ENCODE results near the gene ZSWIM8. TPM values are rescaled to one million over a fixed set of nuclear protein-coding genes. Genes with fewer than 3 reads are reported as not detected.

ZSWIM8 gene
- 42.9 and 83.2 TPM in 2 replicates for total RNA-seq

DNA sequence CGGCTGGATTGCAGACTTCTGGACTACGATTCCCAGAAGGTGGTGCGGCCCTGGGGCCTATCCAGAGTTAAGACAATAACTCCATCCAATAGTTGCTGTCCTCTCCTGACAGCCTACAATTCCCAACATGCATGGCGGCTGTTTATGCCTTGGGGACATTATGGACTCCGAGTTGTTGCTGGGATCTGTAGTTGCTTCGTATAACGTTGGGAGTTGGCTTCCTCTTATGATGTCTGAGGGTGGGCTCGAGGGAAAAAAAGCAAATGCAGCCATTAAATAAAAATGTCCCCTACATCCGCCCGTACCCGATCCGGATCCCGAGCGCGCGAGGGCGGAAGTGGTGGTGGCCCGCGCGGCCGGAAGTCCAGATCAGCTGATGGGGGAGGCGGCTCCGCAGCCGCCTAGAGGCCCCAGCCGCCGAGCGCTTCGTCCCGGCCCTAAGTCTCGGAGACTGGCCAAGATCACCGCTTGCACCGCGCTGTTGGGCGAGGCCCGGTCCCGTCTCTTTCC is at the start of gene ZSWIM8:
Gene ZSWIM8 (plus strand): TSS at position 396 of the 510 bp plus-strand sequence. CDS start 273 bp downstream, outside the sequence.

DNA sequence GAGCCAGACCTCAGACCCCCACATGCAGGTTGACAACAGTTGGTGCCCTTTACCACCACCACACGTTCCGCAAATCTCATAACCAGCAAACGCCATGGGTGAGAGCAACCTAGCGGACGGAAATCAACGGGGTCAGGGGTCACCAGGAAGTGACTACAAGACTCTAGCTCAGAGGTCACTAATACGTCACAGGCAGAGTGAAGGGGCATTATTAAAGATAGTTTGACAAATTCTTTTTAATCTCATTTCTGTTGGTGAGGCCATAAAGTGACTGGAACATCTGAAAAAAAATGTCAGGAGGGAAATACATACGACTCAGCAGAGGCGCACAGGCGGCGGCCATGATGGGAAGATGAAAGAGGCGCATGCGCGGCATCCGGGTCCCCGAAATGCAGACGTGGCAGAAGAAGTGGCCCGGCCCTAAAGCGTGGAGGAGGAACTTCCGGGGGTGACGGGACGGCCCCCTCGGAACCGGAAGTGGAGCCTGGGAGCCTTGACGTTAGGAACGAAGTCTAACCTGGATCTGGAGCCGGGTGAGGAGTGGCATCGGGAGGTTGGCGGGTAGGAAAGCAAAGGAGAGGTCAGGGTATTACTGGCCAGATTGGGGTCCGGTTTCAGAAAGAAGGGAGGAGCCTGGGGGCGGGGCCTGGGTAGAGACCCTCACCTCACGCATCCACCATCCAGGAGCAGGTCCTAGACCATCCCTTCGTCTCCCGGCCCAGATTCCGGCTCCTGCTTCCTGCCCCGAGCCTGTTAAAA is 41.3 kb upstream of the ZSWIM8 start, which contains the start of gene SEC24C:
Gene SEC24C (plus strand): TSS at position 468 of the 759 bp plus-strand sequence. CDS start 2,461 bp downstream, outside the sequence.

GRCh38 chr10:73781879-73782748 is 3.3 kb upstream of the ZSWIM8 start, which contains the start of gene CHCHD1:
Gene CHCHD1, plus strand, starts transcription at chr10:73782048. Its CDS starts 28 bp downstream, at chr10:73782076.

Other genes starting within 250 kb of the ZSWIM8 start
- 18.1 and 24.7 TPM in 2 replicates for gene USP54, start 194.3 kb upstream of the ZSWIM8 start, total RNA-seq
- gene MYOZ1, start 144.1 kb upstream of the ZSWIM8 start, total RNA-seq = 0.89 TPM in 1 of 2 replicates, not detected in the other
- not detected in 2 replicates for gene SYNPO2L, start 129.6 kb upstream of the ZSWIM8 start, total RNA-seq
- gene AGAP5, start 87.5 kb upstream of the ZSWIM8 start, total RNA-seq = 0.65 and 2.4 TPM in 2 replicates
- gene SEC24C, start 41.2 kb upstream of the ZSWIM8 start, total RNA-seq = 67.2 and 85.7 TPM in 2 replicates
- 20.5 and 36.7 TPM in 2 replicates for gene CHCHD1, start 3.6 kb upstream of the ZSWIM8 start, total RNA-seq
- 9.3 and 19.5 TPM in 2 replicates for gene NDST2, start 26.0 kb downstream of the ZSWIM8 start, total RNA-seq
- 18.5 and 19.9 TPM in 2 replicates for gene CAMK2G, start 88.9 kb downstream of the ZSWIM8 start, total RNA-seq
- 122 and 154 TPM in 2 replicates for gene PLAU, start 125.5 kb downstream of the ZSWIM8 start, total RNA-seq
- gene VCL, start 212.5 kb downstream of the ZSWIM8 start, total RNA-seq = 181 and 253 TPM in 2 replicates